Astrocyte (in vitro differentiated cells and primary cell): ENCODE results near the gene DYNLT2B.

Experiments
- CTCF ChIP-seq: IDR thresholded peaks from 2 replicates; pipeline ENCODE4 v1.5.1; 2011; ENCODE audit warnings: low read depth, mild to moderate bottlenecking, inconsistent platforms, low read length, moderate library complexity; ENCODE audit not compliant: insufficient read depth
- EZH2 ChIP-seq: IDR thresholded peaks from 2 replicates; pipeline ENCODE4 v1.6.1; 2012; ENCODE audit warnings: mild to moderate bottlenecking, low read length, inconsistent platforms; ENCODE audit not compliant: insufficient read depth

- no peak for TF ChIP-seq CTCF
- no peak for TF ChIP-seq EZH2
Observed at GRCh38 chr3:196275126-196275525, 42.9 kb downstream of the DYNLT2B start.
